NCI-H69 (cell line): ENCODE results near the gene MLPH.

Experiments used
- DNase-seq: peaks from one replicate; lab custom pipeline; 2025; lab: John Stamatoyannopoulos, UW

Gene MLPH

GRCh38 chr2:237478979-237479378 is 8.1 kb upstream of the MLPH start:
- no peak for DNase-seq

- DNase-seq, result no peak
Observed at GRCh38 chr2:237479747-237480146, 7.3 kb upstream of the MLPH start.

GRCh38 chr2:237480556-237480955 is 6.5 kb upstream of the MLPH start:
- no peak for DNase-seq

GRCh38 chr2:237480988-237481525 is 6.0 kb upstream of the MLPH start:
- no peak for DNase-seq

- DNase-seq, result peak; percentile 87
Observed at GRCh38 chr2:237482485-237482884, 4.6 kb upstream of the MLPH start.

GRCh38 chr2:237483018-237483731 is 3.9 kb upstream of the MLPH start:
- peak; percentile 56 for DNase-seq

GRCh38 chr2:237485304-237485703 is 1.7 kb upstream of the MLPH start:
- DNase-seq, result peak; percentile 19

- DNase-seq, result peak; percentile 54
Observed at GRCh38 chr2:237485844-237486243, 1.2 kb upstream of the MLPH start.

GRCh38 chr2:237486334-237486818 is 675 bp upstream of the MLPH start:
- peak; percentile 39 for DNase-seq

GRCh38 chr2:237487496-237487895 is 445 bp downstream of the MLPH start:
- peak; percentile 30 for DNase-seq

- DNase-seq, result no peak
Observed at GRCh38 chr2:237488295-237488694, 1.2 kb downstream of the MLPH start.

- DNase-seq, result peak; percentile 81
Observed at GRCh38 chr2:237488901-237489860, 2.1 kb downstream of the MLPH start.

GRCh38 chr2:237490009-237490711 is 3.1 kb downstream of the MLPH start:
- DNase-seq, result no peak

- DNase-seq, result no peak
Observed at GRCh38 chr2:237490795-237491194, 3.7 kb downstream of the MLPH start.

- no peak for DNase-seq
Observed at GRCh38 chr2:237491515-237492118, 4.6 kb downstream of the MLPH start.

GRCh38 chr2:237492137-237492890 is 5.3 kb downstream of the MLPH start:
- peak; percentile 1 for DNase-seq

GRCh38 chr2:237494066-237494465 is 7.0 kb downstream of the MLPH start:
- no peak for DNase-seq

GRCh38 chr2:237495521-237496117 is 8.6 kb downstream of the MLPH start:
- no peak for DNase-seq

GRCh38 chr2:237496428-237496827 is 9.4 kb downstream of the MLPH start:
- DNase-seq, result peak; percentile 87
